GM23338 (cell line): Measurements from ENCODE around the gene ZNF69. TPM values are rescaled to one million over a fixed set of nuclear protein-coding genes. Genes with fewer than 3 reads are reported as not detected.

Experiments used
- ATAC-seq: fragments of 200-7000 bp; cut with Tn5 transposase; 3 replicates; pipeline ENCODE4 v1.9.1; 2020
- DNase-seq: peaks from one replicate; pipeline ENCODE4 v3.0.0-alpha.2; 2015; ENCODE audit warnings: low spot score
- H2AFZ ChIP-seq: fragments of 200-600 bp; sonication (generic); 2 replicates; pipeline ENCODE4 v1.8.0; 2016; ENCODE audit warnings: antibody characterized with exemption, mild to moderate bottlenecking, moderate library complexity
- H3F3A ChIP-seq: fragments of 200-600 bp; sonication (generic); replicated peaks from 2 replicates; pipeline ENCODE4 v1.8.0; 2017; ENCODE audit warnings: antibody characterized with exemption, mixed run types, low read depth
- H3K27ac ChIP-seq: fragments of 200-600 bp; sonication (generic); 2 replicates; pipeline ENCODE4 v1.6.1; 2016; ENCODE audit warnings: low read depth
- H3K27me3 ChIP-seq: fragments of 200-600 bp; sonication (generic); 2 replicates; pipeline ENCODE4 v1.8.0; 2016; ENCODE audit warnings: mild to moderate bottlenecking, mixed run types, moderate library complexity; ENCODE audit not compliant: insufficient read depth
- H3K36me3 ChIP-seq: fragments of 200-600 bp; sonication (generic); 2 replicates; pipeline ENCODE4 v1.8.0; 2016; ENCODE audit warnings: mild to moderate bottlenecking; ENCODE audit not compliant: insufficient read depth
- H3K4me1 ChIP-seq: fragments of 200-600 bp; sonication (generic); 2 replicates; pipeline ENCODE4 v1.8.0; 2016; ENCODE audit warnings: mild to moderate bottlenecking, moderate library complexity; ENCODE audit not compliant: insufficient read depth
- H3K4me2 ChIP-seq: fragments of 200-600 bp; sonication (generic); 2 replicates; pipeline ENCODE4 v1.7.1; 2017; ENCODE audit warnings: mixed run types
- H3K4me3 ChIP-seq: fragments of 200-600 bp; sonication (generic); 2 replicates; pipeline ENCODE4 v1.6.1; 2016; ENCODE audit warnings: mixed run types
- H3K79me2 ChIP-seq: fragments of 200-600 bp; sonication (generic); replicated peaks from 2 replicates; pipeline ENCODE4 v1.8.0; 2017; ENCODE audit warnings: mild to moderate bottlenecking; ENCODE audit not compliant: insufficient read depth
- H3K9me2 ChIP-seq: fragments of 200-600 bp; sonication (generic); 2 replicates; pipeline ENCODE4 v1.8.0; 2017; ENCODE audit not compliant: insufficient read depth
- H4K20me1 ChIP-seq: fragments of 200-600 bp; sonication (generic); replicated peaks from 2 replicates; pipeline ENCODE4 v1.8.0; 2017; ENCODE audit warnings: mild to moderate bottlenecking; ENCODE audit not compliant: insufficient read depth
- H3K27ac Mint-ChIP-seq: 2 replicates; pipeline ENCODE4 v1.8.0; 2020; ENCODE audit warnings: inconsistent platforms, mild to moderate bottlenecking, moderate library complexity, mixed read lengths
- H3K27me3 Mint-ChIP-seq: 3 replicates; pipeline ENCODE4 v1.8.0; 2022; ENCODE audit warnings: low read depth, mild to moderate bottlenecking, moderate library complexity, mixed read lengths, inconsistent platforms; ENCODE audit not compliant: insufficient read depth, poor library complexity
- H3K36me3 Mint-ChIP-seq: 3 replicates; pipeline ENCODE4 v1.8.0; 2021; ENCODE audit warnings: low read depth, mild to moderate bottlenecking, inconsistent platforms, moderate library complexity, mixed read lengths
- H3K4me1 Mint-ChIP-seq: 3 replicates; pipeline ENCODE4 v1.8.0; 2020; ENCODE audit warnings: mild to moderate bottlenecking, inconsistent platforms, mixed read lengths
- H3K4me3 Mint-ChIP-seq: 3 replicates; pipeline ENCODE4 v1.8.0; 2021; ENCODE audit warnings: moderate library complexity, mild to moderate bottlenecking, inconsistent platforms, mixed read lengths
- H3K9me3 Mint-ChIP-seq: 3 replicates; pipeline ENCODE4 v1.8.0; 2020; ENCODE audit warnings: moderate library complexity, mild to moderate bottlenecking, inconsistent platforms, mixed read lengths
- CREB1 ChIP-seq: fragments of 250-450 bp; sonication (Bioruptor Pico); IDR thresholded peaks from 2 replicates; pipeline ENCODE4 v1.5.0; 2020; ENCODE audit warnings: low read depth, mild to moderate bottlenecking, moderate library complexity
- NANOG ChIP-seq: IDR thresholded peaks from 2 replicates; pipeline ENCODE4 v1.6.1; 2016; ENCODE audit warnings: antibody characterized with exemption, borderline replicate concordance
- POLR2AphosphoS5 ChIP-seq: IDR thresholded peaks from 2 replicates; pipeline ENCODE4 v1.6.1; 2016; ENCODE audit warnings: antibody characterized with exemption, low read depth
- STAT1 ChIP-seq: IDR thresholded peaks from one replicate; pipeline ENCODE4 v1.6.1; 2016; ENCODE audit warnings: antibody characterized with exemption; ENCODE audit not compliant: unreplicated experiment
- polyA plus RNA-seq: library from polyadenylated mRNA; unstranded; fragments of >200 nt; fragmentation: Nextera tagmentation; extraction: Ambion mirVana; gene quantifications from 2 replicates; pipeline ENCODE4 v1.2.1, GENCODE V29; 2016
- total RNA-seq: library from RNA; depleted of rRNA; stranded (reverse); fragments of >200 nt; shearing (Covaris generic); gene quantifications from 2 replicates; pipeline ENCODE4 v1.2.3, GENCODE V29; 2014
- TF ChIP-seq, protein P1 (sequence below): fragments of 250-450 bp; sonication (Bioruptor Pico); IDR thresholded peaks from 2 replicates; pipeline ENCODE4 v1.5.0; 2020; ENCODE audit warnings: mild to moderate bottlenecking, moderate library complexity
- TF ChIP-seq, protein P2 (sequence below), 2 experiments: fragments of 200-600 bp in 1 of 2; sonication (generic) in 1 of 2; conservative IDR thresholded peaks; 2 replicates each; pipeline versions ENCODE4 v1.5.1 to v1.6.1; 2016 to 2017; ENCODE audit warnings: antibody characterized with exemption in 2 of 2, low read depth in 2 of 2, mild to moderate bottlenecking in 2 of 2, moderate library complexity in 1 of 2
- TF ChIP-seq, protein P3 (sequence below): IDR thresholded peaks from 2 replicates; pipeline ENCODE4 v1.6.1; 2016; ENCODE audit warnings: antibody characterized with exemption
- TF ChIP-seq, protein P4 (sequence below): IDR thresholded peaks from one replicate; pipeline ENCODE4 v1.6.1; 2018; ENCODE audit warnings: antibody characterized with exemption; ENCODE audit not compliant: unreplicated experiment

Gene ZNF69
- total and polyA plus RNA-seq, 2 experiments from 2014 or later = 15.8 to 60.4 TPM

DNA sequence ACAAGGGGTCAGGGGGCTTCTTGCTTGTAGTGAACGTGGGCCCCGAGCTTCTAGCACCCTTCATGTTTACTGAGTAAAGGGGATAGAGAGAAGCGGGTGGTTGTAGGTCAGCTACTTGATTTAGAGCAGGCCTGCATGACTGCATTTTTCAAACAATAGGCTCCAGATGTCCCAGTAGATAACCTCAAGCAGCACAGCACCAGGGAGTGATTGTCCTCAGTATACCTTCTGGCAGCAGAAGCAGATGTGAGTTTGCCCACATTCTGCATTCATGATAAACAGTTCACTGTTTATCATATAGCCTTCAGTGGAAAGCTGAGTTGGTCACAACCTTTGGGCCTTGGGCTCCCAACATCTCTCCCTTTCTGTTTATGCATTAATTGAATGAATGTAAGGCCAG is 34.2 kb upstream of the ZNF69 start (continued):
- TF ChIP-seq, protein P1, sequence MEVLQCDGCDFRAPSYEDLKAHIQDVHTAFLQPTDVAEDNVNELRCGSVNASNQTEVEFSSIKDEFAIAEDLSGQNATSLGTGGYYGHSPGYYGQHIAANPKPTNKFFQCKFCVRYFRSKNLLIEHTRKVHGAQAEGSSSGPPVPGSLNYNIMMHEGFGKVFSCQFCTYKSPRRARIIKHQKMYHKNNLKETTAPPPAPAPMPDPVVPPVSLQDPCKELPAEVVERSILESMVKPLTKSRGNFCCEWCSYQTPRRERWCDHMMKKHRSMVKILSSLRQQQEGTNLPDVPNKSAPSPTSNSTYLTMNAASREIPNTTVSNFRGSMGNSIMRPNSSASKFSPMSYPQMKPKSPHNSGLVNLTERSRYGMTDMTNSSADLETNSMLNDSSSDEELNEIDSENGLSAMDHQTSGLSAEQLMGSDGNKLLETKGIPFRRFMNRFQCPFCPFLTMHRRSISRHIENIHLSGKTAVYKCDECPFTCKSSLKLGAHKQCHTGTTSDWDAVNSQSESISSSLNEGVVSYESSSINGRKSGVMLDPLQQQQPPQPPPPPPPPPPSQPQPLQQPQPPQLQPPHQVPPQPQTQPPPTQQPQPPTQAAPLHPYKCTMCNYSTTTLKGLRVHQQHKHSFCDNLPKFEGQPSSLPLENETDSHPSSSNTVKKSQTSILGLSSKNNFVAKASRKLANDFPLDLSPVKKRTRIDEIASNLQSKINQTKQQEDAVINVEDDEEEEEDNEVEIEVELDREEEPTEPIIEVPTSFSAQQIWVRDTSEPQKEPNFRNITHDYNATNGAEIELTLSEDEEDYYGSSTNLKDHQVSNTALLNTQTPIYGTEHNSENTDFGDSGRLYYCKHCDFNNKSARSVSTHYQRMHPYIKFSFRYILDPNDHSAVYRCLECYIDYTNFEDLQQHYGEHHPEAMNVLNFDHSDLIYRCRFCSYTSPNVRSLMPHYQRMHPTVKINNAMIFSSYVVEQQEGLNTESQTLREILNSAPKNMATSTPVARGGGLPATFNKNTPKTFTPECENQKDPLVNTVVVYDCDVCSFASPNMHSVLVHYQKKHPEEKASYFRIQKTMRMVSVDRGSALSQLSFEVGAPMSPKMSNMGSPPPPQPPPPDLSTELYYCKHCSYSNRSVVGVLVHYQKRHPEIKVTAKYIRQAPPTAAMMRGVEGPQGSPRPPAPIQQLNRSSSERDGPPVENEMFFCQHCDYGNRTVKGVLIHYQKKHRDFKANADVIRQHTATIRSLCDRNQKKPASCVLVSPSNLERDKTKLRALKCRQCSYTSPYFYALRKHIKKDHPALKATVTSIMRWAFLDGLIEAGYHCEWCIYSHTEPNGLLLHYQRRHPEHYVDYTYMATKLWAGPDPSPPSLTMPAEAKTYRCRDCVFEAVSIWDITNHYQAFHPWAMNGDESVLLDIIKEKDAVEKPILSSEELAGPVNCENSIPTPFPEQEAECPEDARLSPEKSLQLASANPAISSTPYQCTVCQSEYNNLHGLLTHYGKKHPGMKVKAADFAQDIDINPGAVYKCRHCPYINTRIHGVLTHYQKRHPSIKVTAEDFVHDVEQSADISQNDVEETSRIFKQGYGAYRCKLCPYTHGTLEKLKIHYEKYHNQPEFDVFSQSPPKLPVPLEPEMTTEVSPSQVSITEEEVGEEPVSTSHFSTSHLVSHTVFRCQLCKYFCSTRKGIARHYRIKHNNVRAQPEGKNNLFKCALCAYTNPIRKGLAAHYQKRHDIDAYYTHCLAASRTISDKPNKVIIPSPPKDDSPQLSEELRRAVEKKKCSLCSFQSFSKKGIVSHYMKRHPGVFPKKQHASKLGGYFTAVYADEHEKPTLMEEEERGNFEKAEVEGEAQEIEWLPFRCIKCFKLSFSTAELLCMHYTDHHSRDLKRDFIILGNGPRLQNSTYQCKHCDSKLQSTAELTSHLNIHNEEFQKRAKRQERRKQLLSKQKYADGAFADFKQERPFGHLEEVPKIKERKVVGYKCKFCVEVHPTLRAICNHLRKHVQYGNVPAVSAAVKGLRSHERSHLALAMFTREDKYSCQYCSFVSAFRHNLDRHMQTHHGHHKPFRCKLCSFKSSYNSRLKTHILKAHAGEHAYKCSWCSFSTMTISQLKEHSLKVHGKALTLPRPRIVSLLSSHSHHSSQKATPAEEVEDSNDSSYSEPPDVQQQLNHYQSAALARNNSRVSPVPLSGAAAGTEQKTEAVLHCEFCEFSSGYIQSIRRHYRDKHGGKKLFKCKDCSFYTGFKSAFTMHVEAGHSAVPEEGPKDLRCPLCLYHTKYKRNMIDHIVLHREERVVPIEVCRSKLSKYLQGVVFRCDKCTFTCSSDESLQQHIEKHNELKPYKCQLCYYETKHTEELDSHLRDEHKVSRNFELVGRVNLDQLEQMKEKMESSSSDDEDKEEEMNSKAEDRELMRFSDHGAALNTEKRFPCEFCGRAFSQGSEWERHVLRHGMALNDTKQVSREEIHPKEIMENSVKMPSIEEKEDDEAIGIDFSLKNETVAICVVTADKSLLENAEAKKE = no peak
- TF ChIP-seq STAT1 = no peak
- TF ChIP-seq, protein P2, sequence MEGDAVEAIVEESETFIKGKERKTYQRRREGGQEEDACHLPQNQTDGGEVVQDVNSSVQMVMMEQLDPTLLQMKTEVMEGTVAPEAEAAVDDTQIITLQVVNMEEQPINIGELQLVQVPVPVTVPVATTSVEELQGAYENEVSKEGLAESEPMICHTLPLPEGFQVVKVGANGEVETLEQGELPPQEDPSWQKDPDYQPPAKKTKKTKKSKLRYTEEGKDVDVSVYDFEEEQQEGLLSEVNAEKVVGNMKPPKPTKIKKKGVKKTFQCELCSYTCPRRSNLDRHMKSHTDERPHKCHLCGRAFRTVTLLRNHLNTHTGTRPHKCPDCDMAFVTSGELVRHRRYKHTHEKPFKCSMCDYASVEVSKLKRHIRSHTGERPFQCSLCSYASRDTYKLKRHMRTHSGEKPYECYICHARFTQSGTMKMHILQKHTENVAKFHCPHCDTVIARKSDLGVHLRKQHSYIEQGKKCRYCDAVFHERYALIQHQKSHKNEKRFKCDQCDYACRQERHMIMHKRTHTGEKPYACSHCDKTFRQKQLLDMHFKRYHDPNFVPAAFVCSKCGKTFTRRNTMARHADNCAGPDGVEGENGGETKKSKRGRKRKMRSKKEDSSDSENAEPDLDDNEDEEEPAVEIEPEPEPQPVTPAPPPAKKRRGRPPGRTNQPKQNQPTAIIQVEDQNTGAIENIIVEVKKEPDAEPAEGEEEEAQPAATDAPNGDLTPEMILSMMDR (conservative IDR thresholded peaks at IDR 0.05; ENCODE audit: low read depth in 2 of 2) = no peak
- TF ChIP-seq CREB1 = no peak

DNA sequence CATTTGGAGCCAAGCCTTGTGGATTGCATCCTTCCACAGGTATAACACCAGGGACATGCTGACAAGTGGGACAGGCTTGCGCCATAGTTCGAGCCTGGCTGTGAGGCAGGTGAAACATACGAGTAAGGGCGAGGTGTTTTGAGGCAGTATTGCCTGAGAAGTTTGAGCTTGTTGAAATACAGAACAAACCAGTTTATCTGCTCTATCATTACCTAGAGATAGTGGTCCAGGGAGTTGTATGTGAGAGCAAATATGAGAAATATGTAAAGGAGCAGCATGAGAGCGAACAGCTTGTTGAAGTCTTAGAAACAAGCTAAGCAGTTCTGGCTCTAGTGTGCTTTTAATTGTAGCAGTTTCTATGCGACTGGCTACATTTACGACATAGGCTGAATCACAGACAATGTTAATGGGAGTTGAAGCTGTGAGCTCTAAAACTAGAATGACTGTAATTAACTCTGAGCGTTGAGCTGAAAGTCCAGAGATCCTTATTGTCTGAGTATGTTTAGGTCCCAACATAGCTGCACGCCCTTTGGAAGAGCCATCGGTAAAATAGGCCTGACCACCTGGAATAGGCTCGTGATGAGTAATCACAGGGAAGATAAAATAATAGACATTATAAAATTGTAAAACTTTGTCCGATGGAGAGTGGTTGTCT is 30.9 kb upstream of the ZNF69 start:
- H3K9me3 Mint-ChIP-seq = peaks cover 93% of the 10 kb centered on the region
- ATAC-seq = no peak
- TF ChIP-seq, protein P3, sequence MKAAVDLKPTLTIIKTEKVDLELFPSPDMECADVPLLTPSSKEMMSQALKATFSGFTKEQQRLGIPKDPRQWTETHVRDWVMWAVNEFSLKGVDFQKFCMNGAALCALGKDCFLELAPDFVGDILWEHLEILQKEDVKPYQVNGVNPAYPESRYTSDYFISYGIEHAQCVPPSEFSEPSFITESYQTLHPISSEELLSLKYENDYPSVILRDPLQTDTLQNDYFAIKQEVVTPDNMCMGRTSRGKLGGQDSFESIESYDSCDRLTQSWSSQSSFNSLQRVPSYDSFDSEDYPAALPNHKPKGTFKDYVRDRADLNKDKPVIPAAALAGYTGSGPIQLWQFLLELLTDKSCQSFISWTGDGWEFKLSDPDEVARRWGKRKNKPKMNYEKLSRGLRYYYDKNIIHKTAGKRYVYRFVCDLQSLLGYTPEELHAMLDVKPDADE = no peak
- TF ChIP-seq NANOG = no peak
- no peak for TF ChIP-seq POLR2AphosphoS5
- TF ChIP-seq, protein P4, sequence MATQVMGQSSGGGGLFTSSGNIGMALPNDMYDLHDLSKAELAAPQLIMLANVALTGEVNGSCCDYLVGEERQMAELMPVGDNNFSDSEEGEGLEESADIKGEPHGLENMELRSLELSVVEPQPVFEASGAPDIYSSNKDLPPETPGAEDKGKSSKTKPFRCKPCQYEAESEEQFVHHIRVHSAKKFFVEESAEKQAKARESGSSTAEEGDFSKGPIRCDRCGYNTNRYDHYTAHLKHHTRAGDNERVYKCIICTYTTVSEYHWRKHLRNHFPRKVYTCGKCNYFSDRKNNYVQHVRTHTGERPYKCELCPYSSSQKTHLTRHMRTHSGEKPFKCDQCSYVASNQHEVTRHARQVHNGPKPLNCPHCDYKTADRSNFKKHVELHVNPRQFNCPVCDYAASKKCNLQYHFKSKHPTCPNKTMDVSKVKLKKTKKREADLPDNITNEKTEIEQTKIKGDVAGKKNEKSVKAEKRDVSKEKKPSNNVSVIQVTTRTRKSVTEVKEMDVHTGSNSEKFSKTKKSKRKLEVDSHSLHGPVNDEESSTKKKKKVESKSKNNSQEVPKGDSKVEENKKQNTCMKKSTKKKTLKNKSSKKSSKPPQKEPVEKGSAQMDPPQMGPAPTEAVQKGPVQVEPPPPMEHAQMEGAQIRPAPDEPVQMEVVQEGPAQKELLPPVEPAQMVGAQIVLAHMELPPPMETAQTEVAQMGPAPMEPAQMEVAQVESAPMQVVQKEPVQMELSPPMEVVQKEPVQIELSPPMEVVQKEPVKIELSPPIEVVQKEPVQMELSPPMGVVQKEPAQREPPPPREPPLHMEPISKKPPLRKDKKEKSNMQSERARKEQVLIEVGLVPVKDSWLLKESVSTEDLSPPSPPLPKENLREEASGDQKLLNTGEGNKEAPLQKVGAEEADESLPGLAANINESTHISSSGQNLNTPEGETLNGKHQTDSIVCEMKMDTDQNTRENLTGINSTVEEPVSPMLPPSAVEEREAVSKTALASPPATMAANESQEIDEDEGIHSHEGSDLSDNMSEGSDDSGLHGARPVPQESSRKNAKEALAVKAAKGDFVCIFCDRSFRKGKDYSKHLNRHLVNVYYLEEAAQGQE = no peak

More for the DNA sequence above, 30.9 kb upstream of the ZNF69 start:
- H2AFZ ChIP-seq = no peak overlapping the region
- H3K4me1 Mint-ChIP-seq = no peaks in the 10 kb centered on the region
- H3K4me3 Mint-ChIP-seq = no peak overlapping the region
- H4K20me1 ChIP-seq = no peaks in the 10 kb centered on the region
- DNase-seq = no peak
- no peaks in the 10 kb centered on the region for H3F3A ChIP-seq
- H3K36me3 ChIP-seq = no peaks in the 10 kb centered on the region
- no peak overlapping the region for H3K4me3 ChIP-seq
- H3K79me2 ChIP-seq = no peaks in the 10 kb centered on the region
- no peak overlapping the region for H3K27ac ChIP-seq
- H3K36me3 Mint-ChIP-seq = peaks cover 23% of the 10 kb centered on the region
- no peaks in the 10 kb centered on the region for H3K9me2 ChIP-seq
- H3K4me2 ChIP-seq = no peak overlapping the region
- peaks cover 2% of the 10 kb centered on the region for H3K27me3 Mint-ChIP-seq
- H3K27ac Mint-ChIP-seq = no peak overlapping the region
- no peaks in the 10 kb centered on the region for H3K4me1 ChIP-seq
- no peaks in the 10 kb centered on the region for H3K27me3 ChIP-seq
